ENCODE data around the gene FAM83G.
"Not testable (repeated sequence)": the region's sequence is repeated elsewhere in the genome, so short reads cannot be mapped to it uniquely, and the experiment has no call there.

FAM83G gene

DNA sequence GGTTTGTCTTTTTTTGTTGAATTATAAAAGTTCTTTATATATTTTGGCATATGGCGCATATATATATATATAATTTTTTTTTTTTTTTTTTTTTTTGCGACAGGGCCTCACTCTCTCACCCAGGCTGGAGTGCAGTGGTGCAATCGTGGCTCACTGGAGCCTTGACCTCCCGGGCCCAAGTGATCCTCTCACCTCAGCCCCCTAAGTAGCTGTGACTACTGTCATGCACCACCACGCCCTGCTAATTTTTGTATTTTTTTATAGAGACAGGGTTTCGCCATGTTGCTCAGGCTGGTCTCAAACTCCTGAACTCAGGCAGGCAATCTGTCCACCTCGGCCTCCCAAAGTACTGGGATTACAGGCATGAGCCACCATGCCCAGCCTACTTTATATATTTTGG is 82.0 kb downstream of the FAM83G start:
- DNase-seq (ENCODE audit: extremely low read depth in 1 of 2, low read depth in 1 of 2) = not testable (repeated sequence)

- no peak for DNase-seq (ENCODE audit: extremely low read depth in 1 of 2, low read depth in 1 of 2)
Measured at GRCh38 chr17:18921912-18922451, 82.6 kb downstream of the FAM83G start.

DNA sequence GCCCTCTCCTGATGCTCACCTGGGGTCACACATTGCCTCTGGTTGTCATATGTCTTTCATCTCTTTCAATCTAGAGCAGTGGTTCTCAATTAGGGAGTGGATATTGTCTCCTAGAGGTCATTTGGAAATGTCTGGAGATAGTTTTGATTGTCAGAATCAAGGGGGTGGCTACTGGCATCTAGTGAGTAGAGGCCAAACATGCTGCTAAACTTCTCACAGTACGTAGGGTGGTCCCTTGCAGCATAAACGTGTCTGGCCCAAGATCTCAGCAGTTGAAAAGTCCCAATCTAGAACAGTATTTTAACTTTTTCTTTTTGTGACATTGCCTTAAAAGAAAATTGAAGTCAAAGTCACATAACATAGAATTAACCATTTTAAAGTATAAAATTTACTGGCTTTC is 83.1 kb downstream of the FAM83G start:
- no peak for DNase-seq (ENCODE audit: extremely low read depth in 1 of 2, low read depth in 1 of 2)

DNA sequence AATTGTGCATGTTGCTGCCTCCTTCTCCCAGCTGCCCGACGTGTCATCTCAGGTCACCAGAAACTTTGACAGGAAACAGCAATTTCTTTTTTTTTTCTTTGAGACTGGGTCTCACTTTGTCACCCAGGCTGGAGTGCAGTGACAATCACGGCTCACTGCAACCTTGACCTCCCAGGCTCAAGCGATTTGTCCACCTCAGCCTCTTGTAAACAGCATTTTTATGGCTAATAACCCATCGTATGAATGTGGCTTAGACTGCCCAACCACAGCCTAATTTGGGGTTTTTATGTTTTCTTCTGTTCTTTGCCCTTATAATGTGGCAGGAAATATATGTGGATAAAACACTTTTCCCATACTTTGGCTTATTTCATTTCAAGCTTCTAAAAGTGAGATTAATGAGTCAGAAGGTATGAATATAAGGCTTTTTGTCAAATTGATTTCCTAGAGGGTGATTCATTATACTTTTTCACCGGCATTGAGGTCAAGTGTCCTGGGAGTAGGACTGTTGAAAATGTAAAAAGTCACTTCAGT is 83.6 kb downstream of the FAM83G start:
- DNase-seq (ENCODE audit: extremely low read depth in 1 of 2, low read depth in 1 of 2) = no peak

DNA sequence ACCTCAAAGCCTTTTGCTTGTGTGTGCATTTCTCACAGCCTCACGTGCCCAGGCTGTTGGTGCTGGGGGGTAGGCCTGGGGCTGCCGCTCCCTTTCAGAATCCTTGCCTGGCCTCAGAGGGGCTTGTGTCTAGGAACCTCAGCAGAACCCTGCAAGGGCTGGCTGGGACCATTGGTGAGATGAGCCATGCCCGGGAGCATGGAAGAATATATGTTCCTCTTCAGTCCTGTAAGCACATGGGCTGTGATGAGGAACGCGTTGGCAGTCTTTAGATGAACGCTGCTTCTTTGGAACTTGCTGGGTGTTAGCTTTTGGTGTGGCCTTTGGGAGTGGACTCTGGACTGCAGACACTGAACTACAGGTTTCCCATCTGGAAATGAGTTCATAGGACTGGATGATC is 84.6 kb downstream of the FAM83G start:
- DNase-seq (ENCODE audit: extremely low read depth in 1 of 2, low read depth in 1 of 2) = no peak
